GM18909 (cell line): Measurements from ENCODE around the gene EYA4.

Source experiments
- ATAC-seq: cut with Tn5 transposase; IDR thresholded peaks from one replicate; pipeline ENCODE4 v1.9.1; 2021; ENCODE audit warnings: mild to moderate bottlenecking; ENCODE audit not compliant: unreplicated experiment, poor library complexity

EYA4 gene

DNA sequence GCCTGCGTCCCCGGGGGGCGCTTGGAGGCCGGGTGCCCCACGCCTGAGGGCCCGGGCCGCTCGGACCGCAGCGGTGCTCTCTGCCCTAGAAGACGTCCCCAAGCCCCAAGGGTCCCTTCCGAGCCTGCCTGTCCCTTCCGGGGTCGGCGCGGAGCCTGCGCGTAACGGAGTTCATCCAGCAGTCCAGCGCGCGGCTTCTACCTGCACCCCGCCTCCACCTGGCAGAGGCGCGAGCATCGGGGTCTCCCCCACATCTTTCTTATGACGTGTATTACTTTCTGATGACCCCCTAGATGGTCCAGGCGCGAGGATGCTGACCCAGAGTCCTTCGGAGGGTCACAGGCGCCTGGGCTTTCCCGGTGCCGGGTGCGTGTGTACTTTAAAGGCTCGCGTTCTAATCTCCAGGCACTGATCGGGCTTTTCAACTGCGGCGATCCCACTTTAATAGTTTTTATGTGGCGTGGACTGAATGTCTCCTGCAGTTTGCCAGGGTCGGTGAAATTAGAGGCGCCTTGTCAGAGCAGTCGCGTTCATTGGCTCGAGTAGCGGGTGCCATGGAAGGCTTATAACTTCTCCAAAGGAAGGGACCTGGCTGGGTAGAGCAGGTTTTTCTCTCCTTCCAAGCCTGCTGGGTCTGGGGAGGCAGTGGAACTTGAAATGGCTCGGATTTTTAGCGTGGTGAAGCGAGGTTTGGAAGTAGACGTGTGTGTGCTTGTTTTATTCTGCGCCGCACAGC lies 912 bp downstream of the EYA4 start:
- no peak for ATAC-seq

DNA sequence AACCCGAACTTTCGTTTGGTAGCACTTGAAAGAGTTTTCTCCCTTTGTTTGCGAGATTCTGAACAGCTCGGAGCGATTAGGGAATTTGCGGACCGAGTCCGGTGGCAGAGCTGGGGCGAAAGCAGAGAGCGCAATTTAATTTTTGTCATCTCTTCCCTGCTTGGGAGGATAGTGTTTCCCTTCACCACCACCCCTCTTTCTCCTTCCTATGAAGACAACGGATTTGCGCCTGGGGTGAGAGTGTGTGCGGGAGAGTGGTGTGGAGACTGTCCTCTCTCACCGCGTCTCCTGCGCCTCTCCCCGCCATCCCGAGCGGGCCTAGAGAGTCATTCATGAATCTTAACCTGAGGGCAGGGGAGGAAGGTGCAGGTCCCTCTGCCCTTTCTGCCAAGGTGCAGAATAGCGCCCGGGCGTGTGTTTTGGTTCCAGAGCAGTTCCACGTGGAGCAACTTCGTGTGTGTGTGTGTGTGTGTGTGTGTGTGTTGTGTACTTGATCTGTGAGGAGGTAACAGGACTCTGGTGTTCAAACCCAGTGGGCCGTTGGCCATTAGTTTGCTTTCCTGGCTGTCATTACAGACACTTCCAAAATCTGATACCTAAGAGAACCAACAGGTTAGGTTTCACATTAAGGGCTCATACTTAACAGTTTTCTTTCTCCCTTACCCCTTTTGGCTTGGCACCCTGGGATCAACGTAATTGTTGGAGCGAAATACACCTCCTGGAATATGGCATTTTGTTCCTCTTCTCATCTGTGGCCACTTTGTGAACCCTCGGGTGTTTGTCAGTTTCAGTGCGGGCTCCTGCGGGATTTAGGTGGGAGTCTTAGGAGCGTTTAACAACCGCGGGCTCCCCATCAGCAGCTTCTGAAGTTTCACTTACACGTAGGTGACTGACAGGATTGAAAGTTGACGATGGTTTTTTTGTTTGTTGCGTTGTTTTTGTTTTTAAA lies 1.8 kb downstream of the EYA4 start:
- ATAC-seq: no peak

DNA sequence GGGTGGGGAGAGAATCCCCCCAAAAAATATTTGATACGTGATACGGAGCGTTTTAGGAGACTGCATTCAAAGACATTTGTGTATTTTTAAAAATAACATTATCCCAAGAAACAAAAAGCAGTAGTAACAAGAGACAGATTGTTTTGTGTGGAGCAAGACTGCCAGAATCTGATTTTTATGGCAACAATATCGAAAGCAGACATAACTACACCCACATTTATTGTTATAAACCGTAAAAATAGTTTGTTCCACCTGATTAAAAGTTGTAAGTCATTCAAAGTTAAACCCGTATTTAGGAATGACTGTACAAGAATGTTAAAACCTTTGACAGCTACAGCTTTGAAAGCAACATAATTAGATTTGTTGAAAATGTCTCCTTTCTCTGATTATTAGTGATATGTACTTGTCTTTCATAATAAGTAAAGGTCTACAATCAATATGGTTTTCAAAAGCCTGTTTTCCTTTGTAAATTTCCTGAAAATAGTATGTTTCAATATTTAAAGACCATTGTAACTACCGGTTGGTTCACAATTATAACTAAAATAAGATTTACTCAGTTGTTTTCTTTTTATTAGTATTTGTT lies 2.7 kb downstream of the EYA4 start:
- no peak for ATAC-seq

DNA sequence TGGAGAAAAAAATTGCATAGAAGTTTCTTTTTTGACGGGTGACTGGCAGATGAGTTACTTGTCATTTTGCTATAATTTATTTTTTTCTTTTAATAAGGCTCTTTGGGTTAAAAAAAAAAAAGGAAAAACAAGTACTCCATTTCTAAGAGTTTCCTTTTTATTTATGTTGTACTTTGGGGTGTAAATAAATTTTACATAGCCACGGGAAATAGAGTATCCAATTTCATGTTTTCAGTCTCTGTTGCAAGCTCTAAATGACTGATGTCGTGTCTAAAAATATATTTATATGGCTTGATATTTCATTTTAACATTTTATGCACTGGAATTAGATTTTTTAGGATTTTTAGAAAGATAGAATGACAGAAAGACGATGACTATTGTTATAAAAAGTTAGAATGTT lies 3.4 kb downstream of the EYA4 start:
- ATAC-seq: no peak

DNA sequence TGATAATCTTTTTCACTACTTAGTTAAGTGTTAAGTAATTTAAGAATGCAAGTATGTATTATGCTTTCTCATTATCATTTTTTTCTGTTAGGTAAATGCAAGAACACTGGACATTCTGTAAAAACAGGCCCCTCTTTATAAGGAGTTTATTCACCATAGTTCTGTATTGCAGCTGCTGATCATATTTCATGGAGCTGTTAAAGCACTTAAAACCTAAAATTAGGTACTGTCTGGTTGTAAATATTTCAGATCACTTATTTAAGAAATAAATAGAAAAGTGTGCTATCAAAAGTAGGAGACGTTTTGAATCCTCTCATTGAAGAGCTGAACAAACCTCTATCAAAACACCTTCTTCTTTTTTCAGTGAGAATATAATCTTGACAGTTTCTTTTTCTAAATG lies 3.9 kb downstream of the EYA4 start:
- no peak for ATAC-seq

DNA sequence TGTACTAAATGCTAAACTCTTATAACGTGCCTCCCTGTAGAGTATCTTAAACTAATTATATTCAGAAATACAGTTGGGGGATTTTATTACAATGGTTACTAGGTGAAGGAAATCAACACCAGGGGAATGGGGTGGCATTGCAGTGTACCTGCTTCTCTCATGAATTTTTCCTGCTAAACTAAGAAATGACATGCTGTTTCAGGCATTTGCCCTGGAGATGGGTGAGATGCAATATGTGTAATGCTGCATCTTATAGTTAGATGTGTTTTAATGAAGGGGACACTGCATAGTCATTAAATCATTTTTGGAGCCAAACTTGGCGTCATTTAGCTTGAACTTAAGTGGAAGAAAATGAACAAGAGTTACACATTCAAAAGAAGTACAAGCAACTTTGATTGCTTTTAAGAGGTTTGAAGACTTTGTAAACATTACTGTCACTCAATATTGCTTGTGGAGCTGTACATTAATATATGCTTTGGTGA lies 4.3 kb downstream of the EYA4 start:
- ATAC-seq: no peak

DNA sequence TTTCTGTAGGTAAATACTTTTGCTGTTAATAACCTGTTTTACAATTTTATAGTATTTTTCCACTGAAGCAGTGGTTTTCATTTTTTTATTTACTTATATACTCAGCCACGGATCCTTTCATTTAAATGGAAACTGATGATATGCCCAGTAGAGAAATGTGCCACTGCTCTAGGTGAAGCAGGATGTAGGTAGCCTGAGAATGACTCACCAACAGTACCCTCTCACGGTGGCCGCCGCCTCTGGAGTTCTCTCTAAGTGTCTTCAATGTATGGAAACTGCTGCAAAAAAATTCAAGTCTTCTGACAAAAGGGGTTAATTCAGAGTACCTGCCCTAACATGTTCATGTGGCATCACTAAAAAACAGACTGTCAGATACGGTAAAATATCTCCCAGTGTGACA lies 6.4 kb downstream of the EYA4 start:
- no peak for ATAC-seq

DNA sequence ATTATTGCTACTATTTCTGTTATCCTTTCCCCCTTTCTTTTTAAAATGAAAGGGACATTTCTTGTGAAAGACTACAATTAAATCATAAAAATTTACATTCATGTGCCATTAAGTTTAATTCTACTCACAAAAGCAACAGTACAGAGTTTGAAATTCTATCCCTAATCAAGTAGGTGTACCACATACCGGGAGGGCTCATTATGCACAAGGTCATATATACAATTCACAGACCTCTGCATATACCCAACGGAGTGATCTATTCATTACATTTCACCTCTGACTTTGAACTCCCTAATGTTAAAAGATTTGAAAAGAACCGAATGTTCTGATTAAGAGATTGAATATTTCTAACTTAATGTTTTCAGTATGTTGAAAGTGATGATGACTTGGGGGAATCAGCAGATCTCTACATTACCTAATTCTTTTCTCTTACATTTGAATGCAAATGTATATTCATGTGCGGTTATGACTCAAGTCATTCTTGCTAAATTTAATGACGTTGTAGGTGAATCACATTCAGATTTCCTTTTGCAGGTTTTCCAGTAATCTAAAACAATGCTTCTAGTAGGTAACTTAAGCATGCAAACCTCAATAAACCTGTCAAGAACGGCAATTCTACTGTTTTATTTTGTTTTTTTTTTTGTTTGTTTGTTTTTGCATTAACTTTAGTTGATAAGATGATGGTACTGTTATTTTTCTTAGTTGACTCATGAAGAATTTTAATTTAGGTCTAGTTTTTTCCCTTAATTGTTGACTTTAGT lies 7.3 kb downstream of the EYA4 start:
- no peak for ATAC-seq

DNA sequence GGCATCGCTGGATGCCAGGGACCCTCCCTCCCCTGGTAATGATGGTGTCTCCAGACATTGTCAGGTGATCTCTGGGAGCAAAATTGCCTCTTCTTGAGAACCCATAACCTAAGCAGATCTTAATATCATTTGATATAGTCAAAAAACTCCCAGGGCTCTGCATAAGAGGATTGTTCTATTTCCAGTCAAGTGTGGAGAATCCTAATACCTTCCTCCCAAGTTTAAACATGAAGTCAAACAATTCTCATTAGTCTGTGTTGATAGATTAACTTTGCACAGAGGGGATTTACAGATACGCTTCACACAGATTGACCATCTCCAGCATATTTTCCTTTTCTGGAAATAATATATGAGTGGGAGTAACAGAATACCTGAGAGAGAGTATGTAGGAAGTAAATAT lies 10.5 kb downstream of the EYA4 start:
- no peak for ATAC-seq

DNA sequence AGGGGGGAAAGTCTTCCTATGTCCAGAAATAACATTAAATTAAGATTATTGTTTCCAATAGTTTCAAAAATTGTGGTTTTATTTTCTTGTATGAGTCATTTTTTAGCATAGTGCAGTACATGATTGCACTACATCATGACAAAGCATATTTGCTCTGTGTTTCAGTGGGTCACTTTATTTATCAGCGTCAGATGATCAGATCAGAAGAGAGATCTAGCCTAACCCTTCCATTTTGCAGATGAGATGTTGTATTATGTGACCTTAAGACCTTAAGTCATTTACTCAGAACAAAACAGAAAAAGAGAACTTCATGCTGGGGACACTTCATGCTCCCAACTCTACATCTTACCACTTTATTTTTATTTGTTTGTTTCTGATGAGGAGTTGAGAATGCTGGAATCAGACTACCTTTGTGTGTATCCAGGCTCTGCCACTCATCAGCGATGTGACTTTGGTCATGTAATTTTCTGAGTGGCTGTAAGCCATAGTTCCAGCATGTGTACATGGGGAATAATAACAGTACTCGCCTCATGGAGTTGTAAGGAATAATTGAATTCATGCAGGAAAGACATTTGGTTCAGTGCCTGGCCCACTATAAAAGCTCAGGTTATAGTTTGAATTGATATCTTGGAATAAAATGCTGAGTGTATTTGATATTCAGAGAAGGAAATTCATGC lies 13.5 kb downstream of the EYA4 start:
- ATAC-seq: no peak

DNA sequence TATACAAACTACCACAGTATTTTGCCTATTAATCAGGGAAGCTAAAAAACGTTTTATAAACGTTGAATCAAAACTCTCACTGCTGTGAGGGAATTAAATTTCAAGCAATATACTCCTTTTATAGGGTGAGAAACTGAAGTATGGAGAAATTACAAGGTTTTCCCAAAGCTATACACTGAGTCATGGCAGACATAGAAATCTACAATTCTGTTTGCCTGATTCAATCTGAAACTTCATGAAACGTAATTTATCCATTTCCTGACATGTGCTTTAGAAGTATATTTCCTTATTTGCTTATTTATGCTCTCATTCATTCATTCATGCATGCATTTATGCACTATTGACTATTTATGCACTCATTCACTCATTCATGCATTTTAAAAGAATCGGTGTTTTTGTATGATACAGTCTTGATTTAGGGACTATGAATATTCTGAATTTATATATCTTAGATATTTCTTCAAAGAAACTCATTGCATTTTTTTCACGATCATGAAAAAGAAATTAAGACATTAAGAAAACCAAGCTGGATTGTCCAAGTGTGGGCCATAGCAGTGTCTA lies 16.5 kb downstream of the EYA4 start:
- no peak for ATAC-seq

DNA sequence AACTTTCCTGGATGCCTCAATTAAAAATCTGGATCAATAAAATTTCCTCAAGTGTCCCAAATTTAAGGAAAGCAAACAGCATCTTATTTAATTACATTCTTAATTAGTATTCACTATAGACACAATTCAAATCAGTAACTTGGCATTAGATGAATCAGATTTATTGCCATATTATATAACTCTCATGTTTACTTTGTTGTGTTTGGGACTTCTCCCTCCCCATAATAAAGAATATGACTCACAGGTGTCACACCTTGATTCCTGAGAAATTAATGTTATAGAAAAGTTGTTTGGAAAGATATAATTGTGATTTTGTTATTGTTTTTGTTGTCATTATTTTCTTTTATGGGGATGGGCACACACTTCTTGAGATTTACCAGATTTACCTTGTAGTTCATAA lies 18.4 kb downstream of the EYA4 start:
- ATAC-seq: no peak

DNA sequence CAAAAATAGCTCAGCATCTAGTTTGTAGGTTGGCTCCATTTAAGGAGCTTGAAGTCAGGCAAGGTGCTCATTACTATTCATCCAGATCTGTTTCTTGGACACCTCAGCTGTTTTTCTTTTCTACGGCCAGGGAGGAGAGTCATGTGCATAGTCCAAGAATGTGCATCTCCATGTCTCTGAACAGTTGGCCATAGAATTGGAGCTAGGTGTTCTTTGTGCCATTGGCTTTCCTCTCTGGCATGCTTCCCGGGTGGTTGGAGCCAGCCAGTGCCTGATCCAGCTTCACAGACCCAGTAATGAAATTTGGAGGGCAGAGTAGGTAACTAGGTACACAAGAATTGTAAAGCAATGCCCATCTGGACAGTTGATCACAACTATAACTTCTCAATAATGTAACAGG lies 21.6 kb downstream of the EYA4 start:
- ATAC-seq: no peak

DNA sequence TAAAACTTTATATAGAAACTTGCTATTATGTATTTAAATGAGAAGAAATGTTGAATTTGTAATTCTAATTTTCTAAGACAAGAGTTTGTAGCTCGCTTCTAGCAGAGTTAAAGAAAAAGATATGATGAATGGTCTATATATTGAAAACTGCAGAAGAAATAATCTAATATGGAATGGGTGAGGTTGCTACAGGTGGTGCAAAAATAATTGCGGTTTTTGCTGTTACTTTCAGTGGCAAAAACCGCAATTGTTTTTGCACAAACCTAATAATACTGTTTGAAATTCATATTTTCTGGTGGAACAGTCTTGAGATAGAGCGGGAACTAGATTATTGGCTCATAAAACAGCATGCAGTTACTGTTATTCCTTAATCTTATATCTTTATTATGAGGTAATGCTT lies 23.9 kb downstream of the EYA4 start:
- no peak for ATAC-seq

DNA sequence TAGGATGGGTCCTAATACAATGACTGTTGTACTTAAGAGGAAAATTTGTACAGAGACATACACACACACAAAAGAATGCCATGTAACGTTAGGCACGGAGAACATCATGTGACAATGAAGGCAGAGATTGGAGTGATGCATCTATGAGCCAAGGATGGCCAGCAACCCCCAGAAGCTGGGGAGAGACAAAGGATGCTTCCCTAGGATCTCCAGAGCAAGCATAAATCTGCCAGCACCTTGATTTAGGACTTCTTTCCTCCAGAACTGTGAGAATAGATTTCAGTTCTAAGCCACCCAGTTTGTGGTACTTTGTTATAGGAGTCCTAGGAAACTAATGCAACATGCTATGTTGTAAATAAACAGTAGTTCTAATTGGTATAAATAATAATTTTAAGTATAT lies 25.0 kb downstream of the EYA4 start:
- no peak for ATAC-seq

DNA sequence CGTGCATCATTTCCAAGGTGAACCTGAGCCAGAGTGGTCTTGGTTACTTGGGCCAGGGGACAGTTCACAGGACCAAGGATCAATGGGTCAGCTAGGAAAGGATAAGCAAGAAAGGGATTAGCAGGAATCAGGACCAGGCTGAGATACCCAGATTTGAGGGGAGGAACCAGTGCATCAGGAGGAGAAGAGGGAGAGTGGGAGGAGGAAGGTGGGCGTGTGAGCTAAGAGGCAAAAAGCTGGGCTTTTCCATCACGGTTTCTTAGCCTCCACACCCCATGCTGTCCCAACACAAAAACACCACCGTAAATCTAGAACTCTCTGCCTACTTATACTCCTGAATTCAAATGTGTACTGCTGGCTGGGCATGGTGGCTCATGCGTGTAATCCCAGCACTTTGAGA lies 27.5 kb downstream of the EYA4 start:
- ATAC-seq: no peak

DNA sequence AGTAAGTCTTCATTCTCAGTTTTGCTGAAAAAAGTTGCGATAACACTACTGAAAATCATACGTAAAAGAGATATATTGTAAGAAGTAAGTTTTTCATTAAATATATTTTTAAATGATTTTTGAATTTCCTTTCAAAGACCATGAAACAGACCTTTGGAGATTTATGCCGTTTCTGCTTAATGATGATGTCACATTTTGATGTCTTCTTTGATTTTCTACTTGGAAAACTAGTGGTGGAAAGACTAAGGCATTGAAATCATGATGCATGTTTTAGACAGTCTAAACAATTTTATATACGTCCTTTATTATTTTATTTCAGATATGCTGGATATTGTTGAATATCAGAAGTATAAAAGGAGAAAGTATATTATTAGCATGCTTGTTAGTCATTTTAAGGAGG lies 33.7 kb downstream of the EYA4 start:
- no peak for ATAC-seq

DNA sequence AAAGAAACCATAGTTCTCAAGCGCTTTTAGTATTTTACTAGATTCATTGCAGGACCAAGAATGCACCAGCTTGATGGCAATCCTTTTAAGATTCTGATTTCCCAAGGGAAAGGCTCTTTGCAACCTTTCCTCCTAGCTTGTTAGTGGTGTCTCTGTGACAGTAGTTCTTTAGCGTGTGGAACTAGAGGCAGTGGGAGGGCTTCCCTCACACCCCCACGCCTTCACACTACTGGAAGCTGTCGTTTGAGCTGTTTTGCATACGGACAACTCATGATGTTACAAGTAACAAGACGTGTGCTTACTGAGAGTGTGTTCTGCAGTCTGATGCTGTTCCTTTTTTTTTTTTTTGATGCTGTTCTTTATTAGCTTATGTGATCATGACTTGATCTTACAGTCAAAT lies 34.1 kb downstream of the EYA4 start:
- no peak for ATAC-seq

DNA sequence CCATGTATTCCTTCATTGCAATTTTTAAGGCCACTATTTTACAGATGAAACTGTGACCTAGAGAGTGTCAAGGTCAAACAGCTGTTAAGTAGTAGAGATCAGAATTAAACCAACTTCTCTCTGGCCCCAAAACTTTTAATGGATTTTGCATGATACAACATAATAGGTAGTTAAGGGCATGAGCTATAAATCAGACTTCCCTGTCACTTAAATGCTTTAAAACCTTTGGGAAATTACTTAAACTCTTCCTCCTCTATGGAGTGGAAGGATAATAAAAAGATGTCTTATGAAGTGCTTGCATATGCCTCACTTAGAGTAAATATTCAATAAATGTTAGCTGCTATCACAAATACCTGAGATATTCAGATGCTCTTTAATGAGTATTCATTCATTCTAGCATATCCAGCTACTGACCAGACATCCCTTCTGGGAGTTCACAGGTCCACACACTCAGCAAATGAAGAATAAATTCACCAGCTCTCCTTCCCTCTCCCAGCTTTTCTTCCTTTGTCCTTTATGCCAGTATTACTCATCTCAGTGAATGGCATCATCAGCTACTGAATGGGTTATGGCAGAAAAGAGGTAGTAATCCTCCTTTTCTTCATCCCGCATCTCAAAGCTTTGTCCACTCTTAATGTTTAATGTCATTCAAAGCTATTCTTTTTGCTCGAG lies 36.2 kb downstream of the EYA4 start:
- no peak for ATAC-seq
